NB4 (cell line): ENCODE measurements around the gene FNDC1.

Experiments
- DNase-seq: peaks from one replicate; pipeline ENCODE4 v3.0.0; 2010; ENCODE audit warnings: low read depth
- H3K4me3 ChIP-seq: one replicate; pipeline ENCODE4 v1.5.1; 2011; ENCODE audit warnings: mild to moderate bottlenecking, low read depth, low read length, moderate library complexity
- CTCF ChIP-seq: IDR thresholded peaks from one replicate; pipeline ENCODE4 v1.5.1; 2012; ENCODE audit warnings: low read depth, low read length
- MAX ChIP-seq: IDR thresholded peaks from 2 replicates; pipeline ENCODE4 v1.6.1; 2011; ENCODE audit warnings: low read depth, low read length
- MYC ChIP-seq: IDR thresholded peaks from 2 replicates; pipeline ENCODE4 v1.6.1; 2011; ENCODE audit warnings: low read depth, low read length
- POLR2A ChIP-seq: IDR thresholded peaks from 2 replicates; pipeline ENCODE4 v1.6.1; 2011; ENCODE audit warnings: mild to moderate bottlenecking; ENCODE audit not compliant: insufficient read length; ENCODE audit errors: extremely low read depth

Gene FNDC1

GRCh38 chr6:159255434-159255951, 86.3 kb downstream of the FNDC1 start:
- DNase-seq: no peak
- no peak for TF ChIP-seq MAX
- no peak for TF ChIP-seq MYC
- TF ChIP-seq CTCF: no peak
- no peak for TF ChIP-seq POLR2A
- no peak overlapping the region for H3K4me3 ChIP-seq

- TF ChIP-seq POLR2A (no peak), MAX (no peak)
- no peak for DNase-seq
- H3K4me3 ChIP-seq: no peak overlapping the region
Measured at GRCh38 chr6:159256128-159256527, 86.9 kb downstream of the FNDC1 start.

- no peak for TF ChIP-seq MAX
- no peak for TF ChIP-seq CTCF
- no peak for TF ChIP-seq POLR2A
- no peak for TF ChIP-seq MYC
- DNase-seq: no peak
- no peak overlapping the region for H3K4me3 ChIP-seq
Measured at GRCh38 chr6:159257846-159258245, 88.6 kb downstream of the FNDC1 start.

GRCh38 chr6:159259441-159260125, 90.4 kb downstream of the FNDC1 start:
- no peak for TF ChIP-seq CTCF
- no peak for TF ChIP-seq POLR2A
- no peak for TF ChIP-seq MYC
- no peak for TF ChIP-seq MAX
- H3K4me3 ChIP-seq: no peak overlapping the region
- no peak for DNase-seq

GRCh38 chr6:159260208-159260607, 91.0 kb downstream of the FNDC1 start:
- H3K4me3 ChIP-seq: no peak overlapping the region
- DNase-seq: no peak
- TF ChIP-seq MAX: no peak
- TF ChIP-seq POLR2A: no peak
- no peak for TF ChIP-seq MYC
- TF ChIP-seq CTCF: no peak

- no peak for DNase-seq
- TF ChIP-seq MYC: no peak
- H3K4me3 ChIP-seq: no peak overlapping the region
Measured at GRCh38 chr6:159261995-159262394, 92.8 kb downstream of the FNDC1 start.

- TF ChIP-seq POLR2A (no peak), MYC (no peak), MAX (no peak), CTCF (no peak)
- no peak overlapping the region for H3K4me3 ChIP-seq
- DNase-seq: no peak
Measured at GRCh38 chr6:159262586-159262985, 93.4 kb downstream of the FNDC1 start.
